Mammary microvascular endothelial cell (primary cell): Measurements from ENCODE around the gene KIT. TPM values are rescaled to one million over a fixed set of nuclear protein-coding genes. Genes with fewer than 3 reads are reported as not detected.

ENCODE experiments used
- total RNA-seq: library from RNA; depleted of rRNA; stranded (reverse); fragments of >200 nt; gene quantifications from 2 replicates; pipeline ENCODE4 v1.2.3, GENCODE V29; 2015

The KIT gene
- 0.25 and 2.3 TPM in 2 replicates for total RNA-seq

GRCh38 chr4:54657551-54658251 lies at the start of gene KIT:
Gene KIT, plus strand, starts transcription at chr4:54657957. Its CDS starts 58 bp downstream, at chr4:54658015.

